Erythroblast (primary cell): ENCODE data around the gene KSR1.
"Not testable (repeated sequence)": the region's sequence is repeated elsewhere in the genome, so short reads cannot be mapped to it uniquely, and the experiment has no call there.

ENCODE experiments used
- DNase-seq, 2 experiments: peaks; one replicate each; lab custom pipeline; 2025; lab: John Stamatoyannopoulos, UW
- GATA1 ChIP-seq: IDR thresholded peaks from 2 replicates; pipeline ENCODE4 v1.6.1; 2011; ENCODE audit warnings: low read depth, mild to moderate bottlenecking, control low read depth, low read length, moderate library complexity
- POLR2A ChIP-seq: IDR thresholded peaks from 2 replicates; pipeline ENCODE4 v1.6.1; 2011; ENCODE audit warnings: mild to moderate bottlenecking, low read length

The KSR1 gene

DNA sequence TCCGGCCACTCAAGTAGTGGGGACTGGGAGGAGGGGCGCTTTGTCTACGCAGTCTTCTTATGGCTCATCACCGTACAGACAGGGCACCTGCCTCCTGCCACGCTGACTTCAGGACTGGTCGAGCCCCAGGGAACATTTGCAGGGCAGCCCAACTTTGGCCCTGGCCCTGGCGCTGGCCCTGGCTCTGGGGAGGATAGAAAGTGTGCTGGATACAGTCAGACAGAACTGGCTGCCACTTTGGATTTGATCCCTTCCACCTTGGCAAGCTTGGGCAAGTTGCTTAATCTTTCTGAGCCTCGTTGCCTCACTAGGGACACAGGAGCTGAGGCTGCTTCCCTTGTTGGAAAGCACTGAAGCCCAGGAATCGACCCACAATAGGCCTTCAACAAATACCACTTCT lies 188.3 kb downstream of the KSR1 start:
- TF ChIP-seq POLR2A, result no peak
- TF ChIP-seq GATA1, result no peak
- no peak for DNase-seq

DNA sequence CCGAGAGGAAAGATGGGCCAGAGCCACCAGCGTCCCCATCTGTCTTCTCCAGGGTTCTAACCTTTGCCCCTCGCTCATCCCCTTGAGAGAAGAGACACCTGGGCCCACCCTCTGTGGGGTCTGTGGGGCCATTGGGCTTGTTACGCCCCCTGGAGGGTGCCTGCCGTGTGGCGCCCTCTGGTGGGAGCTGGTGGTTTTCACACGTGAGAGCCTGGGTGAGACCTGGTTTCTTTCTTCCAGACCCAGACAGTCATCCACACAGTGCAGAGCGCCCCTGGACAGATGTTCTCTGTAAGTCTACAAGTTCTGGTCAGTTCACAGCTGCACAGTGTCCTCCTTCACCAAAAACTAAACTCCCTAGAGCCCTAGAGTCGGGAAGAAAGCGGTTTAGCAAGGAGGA lies 189.4 kb downstream of the KSR1 start:
- DNase-seq, result not testable (repeated sequence)

GRCh38 chr17:27646232-27646631 lies 190.0 kb downstream of the KSR1 start:
- DNase-seq, result no peak
- TF ChIP-seq GATA1 (no peak), POLR2A (no peak)

GRCh38 chr17:27647765-27648164 lies 191.5 kb downstream of the KSR1 start:
- TF ChIP-seq POLR2A, result no peak
- TF ChIP-seq GATA1, result no peak
- DNase-seq, result peak; percentile 62 to 79

DNA sequence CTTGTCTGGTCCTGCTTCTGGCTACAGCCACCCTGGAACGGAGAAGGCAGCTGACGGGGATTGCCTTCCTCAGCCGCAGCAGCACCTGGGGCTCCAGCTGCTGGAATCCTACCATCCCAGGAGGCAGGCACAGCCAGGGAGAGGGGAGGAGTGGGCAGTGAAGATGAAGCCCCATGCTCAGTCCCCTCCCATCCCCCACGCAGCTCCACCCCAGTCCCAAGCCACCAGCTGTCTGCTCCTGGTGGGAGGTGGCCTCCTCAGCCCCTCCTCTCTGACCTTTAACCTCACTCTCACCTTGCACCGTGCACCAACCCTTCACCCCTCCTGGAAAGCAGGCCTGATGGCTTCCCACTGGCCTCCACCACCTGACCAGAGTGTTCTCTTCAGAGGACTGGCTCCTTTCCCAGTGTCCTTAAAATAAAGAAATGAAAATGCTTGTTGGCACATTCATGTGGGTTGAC lies 192.9 kb downstream of the KSR1 start:
- DNase-seq, result not testable (repeated sequence)

DNA sequence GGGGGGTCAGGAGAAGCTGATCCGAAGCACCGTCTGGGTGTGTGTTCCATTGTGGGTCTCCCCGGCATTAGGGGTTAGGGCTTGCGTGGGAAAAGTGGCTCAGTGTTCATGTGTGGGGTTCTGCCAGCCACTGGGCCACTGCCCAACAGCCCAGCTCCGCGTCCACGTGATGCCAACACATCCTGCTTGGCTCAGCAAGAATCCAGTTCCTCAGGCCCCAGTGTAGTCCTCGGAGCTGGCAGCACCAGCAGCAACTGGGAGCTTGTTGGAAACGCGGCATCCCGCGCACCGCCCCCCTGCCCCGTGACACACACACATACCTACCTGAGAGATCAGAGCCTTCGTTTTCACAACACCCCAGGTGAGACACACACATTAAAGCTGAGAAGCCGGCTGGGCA lies 193.7 kb downstream of the KSR1 start:
- no peak for TF ChIP-seq POLR2A
- TF ChIP-seq GATA1, result no peak
- no peak for DNase-seq

DNA sequence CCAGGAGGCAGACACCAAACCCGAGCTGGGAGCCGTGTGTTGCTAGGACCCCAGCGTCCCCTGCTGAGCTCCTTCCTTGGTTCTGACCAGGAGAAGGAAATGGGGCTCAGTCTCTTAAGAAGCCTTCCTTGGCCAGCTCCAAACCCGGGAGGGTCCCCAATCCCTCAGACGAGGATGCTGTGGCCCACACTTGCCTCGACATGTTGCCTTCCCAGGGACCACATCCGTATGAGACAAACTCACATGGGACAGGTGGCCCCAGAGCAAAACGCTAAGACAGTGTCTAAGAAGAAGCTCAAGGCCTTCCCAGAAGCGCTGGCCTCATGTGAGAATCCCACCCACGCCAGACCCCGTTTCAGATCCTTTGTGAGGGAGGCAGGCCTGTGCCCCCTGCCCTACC lies 194.6 kb downstream of the KSR1 start:
- DNase-seq, result no peak
- TF ChIP-seq POLR2A, result no peak
- no peak for TF ChIP-seq GATA1

DNA sequence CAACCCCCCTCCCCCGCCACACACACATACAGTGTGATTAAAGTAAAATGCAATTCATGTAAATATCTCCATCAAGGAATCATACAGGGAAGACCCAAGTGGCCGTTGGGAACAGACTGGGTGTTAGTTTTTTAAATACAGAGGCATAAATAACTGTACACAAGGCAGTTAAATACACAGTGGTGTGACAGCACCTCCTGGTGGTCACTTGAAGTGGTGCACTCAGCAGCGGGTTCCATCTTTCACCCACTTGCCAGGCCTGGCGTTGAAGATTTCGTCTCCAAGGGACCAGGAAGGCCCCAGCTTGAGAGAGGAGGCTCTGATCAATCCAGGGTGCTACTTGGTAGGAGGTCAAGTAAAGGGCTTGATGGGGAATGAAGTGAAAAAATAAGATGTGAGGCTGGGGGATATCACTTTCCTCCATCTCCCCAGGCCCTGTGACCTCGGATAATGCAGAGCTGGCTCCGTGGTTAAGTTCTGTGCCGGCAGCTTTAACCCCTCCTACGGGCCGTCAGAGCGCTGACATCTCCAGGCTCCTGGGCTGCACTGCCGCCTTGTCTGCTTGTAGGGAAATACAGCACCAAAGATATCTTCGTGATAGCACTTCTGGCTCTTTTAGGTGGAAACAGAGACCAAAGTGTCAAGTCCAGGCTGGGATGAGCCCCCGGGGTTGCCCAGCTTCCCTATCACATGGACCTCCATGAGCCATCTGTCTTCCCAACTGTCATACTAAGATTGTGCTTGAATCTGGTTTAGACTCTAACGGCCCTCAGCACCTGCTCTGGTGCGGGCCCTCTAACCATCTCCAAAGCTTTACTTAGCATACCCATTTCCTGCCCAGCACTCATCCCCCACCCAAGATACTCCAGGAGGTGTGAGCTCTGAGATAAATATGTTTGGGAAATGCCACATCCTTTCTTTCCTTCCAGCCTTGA lies 195.4 kb downstream of the KSR1 start:
- TF ChIP-seq POLR2A (no peak), GATA1 (no peak)
- peak; percentile 78 to 87 for DNase-seq

DNA sequence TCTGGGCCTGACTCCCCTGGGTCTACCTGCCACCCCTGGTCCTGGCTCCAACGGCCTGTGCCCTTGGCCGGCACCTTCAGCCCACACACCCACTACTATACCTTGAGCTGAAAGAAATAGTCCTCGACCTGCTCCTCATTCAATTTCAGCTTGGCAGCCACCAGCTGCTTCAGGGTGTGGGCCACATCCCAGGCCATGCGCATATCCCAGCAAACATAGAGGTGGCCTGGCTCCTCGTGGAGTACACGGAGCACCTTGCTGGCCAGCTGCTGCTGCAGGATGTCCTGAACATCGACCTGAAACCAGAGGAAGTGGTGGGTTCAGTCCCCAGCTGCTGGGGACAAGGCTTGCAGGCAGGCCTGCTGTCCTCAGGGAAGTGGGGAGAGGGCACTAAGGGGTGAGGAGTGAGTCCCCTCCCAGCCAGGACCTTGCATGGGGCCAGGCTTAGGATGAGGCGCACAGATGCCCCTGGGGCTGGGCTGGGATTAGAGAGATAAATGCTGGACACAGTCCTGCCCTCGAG lies 197.3 kb downstream of the KSR1 start:
- DNase-seq, result not testable (repeated sequence)

GRCh38 chr17:27654136-27654535 lies 197.9 kb downstream of the KSR1 start:
- DNase-seq, result no peak
- TF ChIP-seq POLR2A, result no peak
- TF ChIP-seq GATA1, result no peak

DNA sequence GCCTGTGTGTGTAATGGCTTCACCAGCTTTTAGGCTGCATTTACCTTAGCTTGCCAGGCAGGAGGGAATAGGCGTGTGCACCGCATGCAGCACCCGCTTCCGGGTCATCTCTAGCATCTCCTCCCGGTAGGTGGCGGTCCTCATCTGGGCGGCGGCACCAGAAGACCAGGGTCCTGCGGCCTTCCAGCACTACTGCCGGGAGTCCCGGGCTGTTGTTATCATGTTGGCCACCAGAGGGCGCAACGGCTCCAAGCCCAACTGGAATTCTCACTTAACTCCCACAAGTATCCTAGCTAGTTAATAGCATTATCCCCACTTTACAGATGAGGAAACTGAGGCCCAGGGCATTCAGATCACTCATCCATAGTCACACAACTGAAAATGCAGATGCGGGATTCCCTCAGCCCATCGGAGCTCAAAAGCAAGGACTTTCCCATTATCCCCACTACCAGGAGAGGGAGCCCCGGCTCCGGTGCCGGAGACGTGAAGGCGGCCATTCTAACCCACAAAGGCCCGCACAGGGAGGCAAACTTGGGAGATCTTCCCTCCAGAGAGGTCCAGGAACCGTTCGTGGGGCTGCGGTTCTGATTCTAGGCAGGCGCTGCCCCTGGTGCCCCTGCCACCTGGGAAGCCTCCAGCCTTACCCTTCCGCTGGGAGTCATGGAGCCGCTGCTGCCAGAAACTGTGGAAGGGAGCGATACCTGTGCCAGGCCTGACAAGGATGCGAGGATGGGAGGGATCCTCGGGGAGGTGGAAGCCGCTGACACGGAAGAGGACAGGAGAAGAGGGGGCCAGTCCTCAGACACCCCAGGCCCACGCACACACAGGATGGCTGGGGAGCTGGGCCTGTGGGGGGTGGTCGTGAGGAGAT lies 198.6 kb downstream of the KSR1 start:
- DNase-seq, result peak; percentile 86 to 88
- TF ChIP-seq GATA1, result no peak
- TF ChIP-seq POLR2A, result no peak

DNA sequence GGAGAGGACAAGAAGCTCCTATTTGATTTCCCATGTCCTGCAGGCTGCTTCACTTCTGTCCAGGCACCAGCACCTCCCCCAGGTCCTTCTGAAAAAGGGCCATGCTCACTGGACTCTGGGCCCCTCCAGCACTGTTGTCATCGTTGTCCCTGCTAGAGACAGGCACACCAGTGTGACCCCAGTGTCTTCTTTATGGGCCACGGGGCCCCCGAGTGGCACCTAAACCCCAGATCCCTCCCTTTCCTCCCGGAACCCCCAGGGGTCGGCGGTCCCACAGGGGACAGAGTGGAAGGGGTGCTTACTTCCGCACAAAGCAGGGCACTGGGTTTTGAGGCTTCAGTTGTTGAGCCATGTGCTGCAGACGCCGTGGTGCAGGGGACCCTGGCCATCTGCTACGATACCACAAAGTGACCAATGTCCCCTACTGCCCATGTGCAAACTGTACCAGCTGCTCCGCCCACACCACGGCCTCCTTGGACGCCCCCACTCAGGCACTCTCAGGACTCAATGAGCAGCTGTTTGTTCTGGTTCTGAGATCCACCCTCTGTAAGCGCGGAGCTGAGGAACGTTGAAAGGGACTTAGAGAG lies 199.4 kb downstream of the KSR1 start:
- DNase-seq, result not testable (repeated sequence)

DNA sequence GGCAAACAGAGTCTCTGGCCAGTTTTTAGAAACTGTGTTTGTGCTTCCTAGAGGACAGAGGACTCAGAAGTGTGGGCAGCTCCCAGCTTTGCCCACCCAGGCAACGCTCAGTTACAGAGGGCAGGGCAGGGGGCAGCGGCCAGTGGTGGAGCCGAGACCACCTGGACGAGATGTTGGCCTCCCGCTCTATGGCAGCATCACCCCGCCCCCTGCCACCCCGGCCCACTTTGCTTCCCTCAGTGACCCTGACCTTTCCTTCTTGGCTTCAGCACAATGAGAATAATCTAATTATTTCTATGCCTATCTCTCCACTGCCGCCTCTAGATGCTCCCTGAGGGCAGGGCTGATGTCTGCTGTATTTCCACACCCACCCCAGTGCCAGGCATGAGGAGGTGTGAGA lies 200.4 kb downstream of the KSR1 start:
- not testable (repeated sequence) for DNase-seq

DNA sequence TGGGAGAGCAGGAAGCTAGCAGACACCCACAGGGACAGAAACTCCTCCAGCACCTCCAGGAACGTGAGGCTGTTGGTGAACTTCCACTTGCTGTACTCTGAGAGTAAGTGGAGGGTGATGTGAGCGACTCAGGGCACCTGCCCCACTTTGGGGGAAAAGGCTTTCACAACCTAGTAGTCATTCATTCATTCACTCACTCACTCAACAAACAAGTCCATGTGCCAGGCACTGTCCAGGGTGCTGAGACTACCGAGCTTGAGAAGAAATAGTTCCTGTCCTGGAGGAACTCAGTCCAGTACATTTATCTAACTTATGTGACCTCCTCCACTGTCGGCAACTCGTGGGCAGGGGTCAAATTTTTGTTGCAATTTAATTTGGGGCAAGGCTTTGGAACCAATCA lies 201.4 kb downstream of the KSR1 start:
- peak; percentile 22 to 40 for DNase-seq
- TF ChIP-seq GATA1 (no peak), POLR2A (no peak)
